AG10803 (cell line): Measurements from ENCODE around the gene LLGL2.

Experiments used
- DNase-seq: peaks from one replicate; pipeline ENCODE4 v3.0.0; 2010; ENCODE audit warnings: low read depth
- H3K4me3 ChIP-seq: 2 replicates; pipeline ENCODE4 v1.5.1; 2011; ENCODE audit warnings: mild to moderate bottlenecking, low read length, control low read depth
- TF ChIP-seq, protein P1 (sequence below): conservative IDR thresholded peaks from 2 replicates; pipeline ENCODE4 v1.5.1; 2011; ENCODE audit warnings: mild to moderate bottlenecking, low read length, control low read depth, inconsistent platforms

The LLGL2 gene

DNA sequence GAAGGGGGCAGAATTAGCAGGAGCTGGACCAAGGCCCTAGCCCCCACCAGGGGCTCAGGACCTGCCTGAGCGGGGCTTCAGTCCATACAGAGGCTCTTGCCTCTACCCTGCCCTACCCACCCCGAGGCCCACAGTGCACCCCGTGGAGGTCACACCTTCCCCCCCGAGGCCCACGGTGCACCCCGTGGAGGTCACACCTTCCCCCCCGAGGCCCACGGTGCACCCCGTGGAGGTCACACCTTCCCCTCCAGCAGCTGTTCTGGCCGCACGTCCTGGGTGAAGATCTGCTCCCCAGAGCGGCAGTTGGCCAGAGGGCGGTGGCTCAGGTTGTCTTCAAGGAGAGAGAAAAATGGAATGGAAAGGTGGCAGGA, 21.5 kb upstream of the LLGL2 start:
- DNase-seq: no peak
- TF ChIP-seq, protein P1, sequence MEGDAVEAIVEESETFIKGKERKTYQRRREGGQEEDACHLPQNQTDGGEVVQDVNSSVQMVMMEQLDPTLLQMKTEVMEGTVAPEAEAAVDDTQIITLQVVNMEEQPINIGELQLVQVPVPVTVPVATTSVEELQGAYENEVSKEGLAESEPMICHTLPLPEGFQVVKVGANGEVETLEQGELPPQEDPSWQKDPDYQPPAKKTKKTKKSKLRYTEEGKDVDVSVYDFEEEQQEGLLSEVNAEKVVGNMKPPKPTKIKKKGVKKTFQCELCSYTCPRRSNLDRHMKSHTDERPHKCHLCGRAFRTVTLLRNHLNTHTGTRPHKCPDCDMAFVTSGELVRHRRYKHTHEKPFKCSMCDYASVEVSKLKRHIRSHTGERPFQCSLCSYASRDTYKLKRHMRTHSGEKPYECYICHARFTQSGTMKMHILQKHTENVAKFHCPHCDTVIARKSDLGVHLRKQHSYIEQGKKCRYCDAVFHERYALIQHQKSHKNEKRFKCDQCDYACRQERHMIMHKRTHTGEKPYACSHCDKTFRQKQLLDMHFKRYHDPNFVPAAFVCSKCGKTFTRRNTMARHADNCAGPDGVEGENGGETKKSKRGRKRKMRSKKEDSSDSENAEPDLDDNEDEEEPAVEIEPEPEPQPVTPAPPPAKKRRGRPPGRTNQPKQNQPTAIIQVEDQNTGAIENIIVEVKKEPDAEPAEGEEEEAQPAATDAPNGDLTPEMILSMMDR: no peak
- no peak overlapping the region for H3K4me3 ChIP-seq

- TF ChIP-seq, protein P1: peak; percentile 47
- peak; percentile 6 for DNase-seq
- H3K4me3 ChIP-seq: no peak overlapping the region
Observed at GRCh38 chr17:75504347-75505151, 20.9 kb upstream of the LLGL2 start.

GRCh38 chr17:75505152-75505409, 20.4 kb upstream of the LLGL2 start:
- no peak for DNase-seq
- H3K4me3 ChIP-seq: no peak overlapping the region
- TF ChIP-seq, protein P1: no peak

GRCh38 chr17:75505640-75506039, 19.9 kb upstream of the LLGL2 start:
- TF ChIP-seq, protein P1: no peak
- H3K4me3 ChIP-seq: no peak overlapping the region
- DNase-seq: no peak

GRCh38 chr17:75506134-75506533, 19.4 kb upstream of the LLGL2 start:
- TF ChIP-seq, protein P1: no peak
- no peak overlapping the region for H3K4me3 ChIP-seq
- DNase-seq: no peak

- no peak for DNase-seq
- TF ChIP-seq, protein P1: no peak
- no peak overlapping the region for H3K4me3 ChIP-seq
Observed at GRCh38 chr17:75506888-75507287, 18.6 kb upstream of the LLGL2 start.
